GM12878 (cell line): ENCODE measurements around the gene PPT2. TPM values are rescaled to one million over a fixed set of nuclear protein-coding genes. Genes with fewer than 3 reads are reported as not detected.

Experiments
- ATAC-seq: fragments of 200-7000 bp; cut with Tn5 transposase; 3 replicates; pipeline ENCODE4 v1.9.1; 2020; ENCODE audit warnings: mild to moderate bottlenecking, moderate library complexity
- BruUV-seq: library from RNA; stranded (reverse); fragments of 400-500 nt; replicated peaks from 2 replicates; lab custom pipeline; 2021; lab: Mats Ljungman, UMichigan
- CTCF ChIA-PET: fragments of 300-600 bp; sonication (Branson Sonifier 250); formaldehyde crosslinking; extraction: SDS; loops from one replicate; lab custom pipeline; 2021; ENCODE audit warnings: inconsistent platforms; lab: Yijun Ruan, JAX
- POLR2A ChIA-PET: fragments of 350-600 bp; formaldehyde crosslinking; extraction: SDS; loops from one replicate; lab custom pipeline; 2021; ENCODE audit warnings: inconsistent platforms; lab: Charles Lee
- RAD21 ChIA-PET: fragments of 300-600 bp; sonication (Branson Sonifier 250); formaldehyde crosslinking; loops from one replicate; lab custom pipeline; 2023; ENCODE audit warnings: antibody characterized with exemption; ENCODE audit not compliant: unreplicated experiment; lab: Charles Lee
- SMC1A ChIA-PET: fragments of 300-600 bp; sonication (Branson Sonifier 250); formaldehyde crosslinking; loops from one replicate; lab custom pipeline; 2023; ENCODE audit not compliant: unreplicated experiment, uncharacterized antibody; lab: Charles Lee
- DNase-seq: peaks from one replicate; pipeline ENCODE4 v3.0.0-alpha.2; 2011; ENCODE audit warnings: low read depth, low spot score
- FAIRE-seq: peaks from 3 replicates; lab custom pipeline; 2011; peaks lifted over from hg19 to GRCh38; lab: Jason Lieb, UNC
- H2AFZ ChIP-seq: 2 replicates; pipeline ENCODE4 v1.6.0; 2011; ENCODE audit warnings: low read depth, low read length, control low read depth; ENCODE audit not compliant: control insufficient read depth
- H3K27ac ChIP-seq: 2 replicates; pipeline ENCODE4 v1.5.1; 2011; ENCODE audit warnings: control low read depth; ENCODE audit not compliant: control insufficient read depth, insufficient read depth
- H3K27me3 ChIP-seq, 2 experiments: replicated peaks in 1 of 2; 2 replicates each; pipeline versions ENCODE4 v1.6.0 to v1.6.1; 2011; ENCODE audit warnings: low read length in 1 of 2; ENCODE audit not compliant: control insufficient read depth in 2 of 2, insufficient read depth in 2 of 2
- H3K36me3 ChIP-seq, 2 experiments: 2 replicates each; pipeline ENCODE4 v1.5.1; 2011; ENCODE audit warnings: low read length in 1 of 2; ENCODE audit not compliant: control insufficient read depth in 2 of 2, insufficient read depth in 2 of 2
- H3K4me1 ChIP-seq: 2 replicates; pipeline ENCODE4 v1.6.1; 2011; ENCODE audit warnings: mild to moderate bottlenecking, low read length, moderate library complexity, mixed read lengths; ENCODE audit not compliant: control insufficient read depth, insufficient read depth
- H3K4me2 ChIP-seq: 2 replicates; pipeline ENCODE4 v1.6.0; 2011; ENCODE audit warnings: control low read depth; ENCODE audit not compliant: control insufficient read depth, insufficient read depth
- H3K4me3 ChIP-seq: fragments of 200-600 bp; sonication (generic); 2 replicates; pipeline ENCODE4 v1.5.1; 2016
- H3K79me2 ChIP-seq: 2 replicates; pipeline ENCODE4 v1.6.0; 2011; ENCODE audit warnings: low read length; ENCODE audit not compliant: control insufficient read depth, insufficient read depth
- H3K9ac ChIP-seq: 2 replicates; pipeline ENCODE4 v1.8.0; 2011; ENCODE audit warnings: low read length, control low read depth, mixed read lengths; ENCODE audit not compliant: control insufficient read depth, insufficient read depth
- H3K9me3 ChIP-seq: replicated peaks from 3 replicates; pipeline ENCODE4 v1.5.1; 2011; ENCODE audit warnings: mild to moderate bottlenecking, low read length; ENCODE audit not compliant: control insufficient read depth, insufficient read depth
- H4K20me1 ChIP-seq: 2 replicates; pipeline ENCODE4 v1.6.0; 2011; ENCODE audit not compliant: control insufficient read depth, insufficient read depth
- JUNB ChIP-seq: IDR thresholded peaks from 2 replicates; pipeline ENCODE4 v1.6.1; 2016; ENCODE audit warnings: antibody characterized with exemption, mild to moderate bottlenecking
- WRNIP1 ChIP-seq: IDR thresholded peaks from 2 replicates; pipeline ENCODE4 v1.6.1; 2011; ENCODE audit warnings: low read depth, low read length, improper control_type of control experiment, borderline replicate concordance
- WGBS: methylation state at CpG from one replicate; pipeline ENCODE4 v1.1.6; 2016; ENCODE audit warnings: low lambda C conversion rate; ENCODE audit not compliant: insufficient replicate concordance, insufficient coverage; ENCODE audit errors: missing lambda C conversion rate; 5-methylcytosine and 5-hydroxymethylcytosine counted together
- in situ Hi-C: fragments of 300-500 bp; cut with MboI; formaldehyde crosslinking; loops from 9 replicates; pipeline ENCODE4 v1.14.3; 2018; ENCODE audit warnings: mixed read lengths
- intact Hi-C: fragments of 100-400 bp; cut with micrococcal nuclease; formaldehyde crosslinking; loops from one replicate; pipeline ENCODE4 v1.14.2; 2022; ENCODE audit not compliant: unreplicated experiment
- polyA plus RNA-seq, 11 experiments: library from polyadenylated mRNA; depleted of rRNA in 4 of 11; unstranded in 6 of 11; stranded (reverse) in 5 of 11; fragments of >200 nt; fragmentation: Nextera tagmentation in 4 of 11; fragmentation: Illumina TruSeq in 1 of 11; extraction: Ambion mirVana in 4 of 11; extraction: Trizol in 1 of 11; gene quantifications; 1 replicate in 1 of 11; 2 replicates in 10 of 11; pipeline versions ENCODE4 v1.2.1 to v1.2.3, GENCODE V29; 2011 to 2016; ENCODE audit warnings: inconsistent platforms in 2 of 11, missing spikeins in 2 of 11, low read depth in 1 of 11
- total RNA-seq, 4 experiments: library from RNA; depleted of rRNA in 3 of 4; stranded (reverse); fragments of >200 nt in 3 of 4; fragmentation: Illumina TruSeq in 1 of 4; extraction: Trizol in 1 of 4; gene quantifications; 2 replicates each; pipeline versions ENCODE4 v1.2.1 to v1.2.3, GENCODE V29; 2013 to 2021
- TF ChIP-seq, protein P1 (sequence below): fragments of 450-650 bp; IDR thresholded peaks from 2 replicates; pipeline ENCODE4 v1.6.1; 2017; ENCODE audit warnings: mild to moderate bottlenecking
- TF ChIP-seq, protein P2 (sequence below): fragments of 450-650 bp; IDR thresholded peaks from 2 replicates; pipeline ENCODE4 v1.6.1; 2017; ENCODE audit warnings: mild to moderate bottlenecking, low read depth, inconsistent platforms; ENCODE audit not compliant: poor library complexity, severe bottlenecking

Gene PPT2
- total and polyA plus RNA-seq, 10 of the 15 experiments (the other 5 are each of a cell fraction or from before 2014, with no cell fraction given): 1.3 to 25.5 (median 5.5) TPM

DNA sequence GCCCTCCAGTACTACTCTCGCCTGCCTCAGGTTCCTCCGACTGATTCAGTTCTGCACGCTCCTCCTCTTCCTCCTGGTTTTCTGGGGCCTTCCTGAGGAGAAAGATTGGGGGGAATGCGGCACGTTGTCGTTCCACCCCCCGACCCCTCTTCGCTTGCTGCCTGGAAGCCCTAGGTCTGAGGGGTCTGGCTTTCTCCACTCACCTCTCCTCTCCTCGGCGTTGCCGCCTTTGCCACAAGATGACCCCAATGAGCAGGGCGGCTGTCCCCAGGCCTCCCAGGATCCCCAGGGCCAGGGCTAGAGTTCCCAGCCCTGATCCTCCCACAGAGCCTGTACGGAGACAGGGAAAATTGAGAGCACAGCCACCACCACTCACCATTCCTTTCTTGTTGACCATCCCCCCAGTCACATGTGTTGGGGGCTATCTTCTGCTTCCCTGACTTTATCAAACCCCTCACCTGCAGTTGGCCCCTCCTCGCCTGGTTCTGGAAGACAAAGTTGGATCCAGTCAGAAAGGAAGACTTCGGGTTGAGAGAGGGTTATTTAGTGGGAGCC, 27.3 kb downstream of the PPT2 start:
- SMC1A ChIA-PET: interaction anchor here (1.5 kb wide), 1 partner anchor 15 kb away, joined by 3 read pairs; no protein-coding TSS in a partner anchor
- no peak overlapping the region for H3K4me3 ChIP-seq
- in situ Hi-C loops (no loop called here), intact Hi-C loops (no loop called here)
- H3K4me2 ChIP-seq: no peak overlapping the region
- no peak overlapping the region for H3K9ac ChIP-seq
- TF ChIP-seq, protein P1, sequence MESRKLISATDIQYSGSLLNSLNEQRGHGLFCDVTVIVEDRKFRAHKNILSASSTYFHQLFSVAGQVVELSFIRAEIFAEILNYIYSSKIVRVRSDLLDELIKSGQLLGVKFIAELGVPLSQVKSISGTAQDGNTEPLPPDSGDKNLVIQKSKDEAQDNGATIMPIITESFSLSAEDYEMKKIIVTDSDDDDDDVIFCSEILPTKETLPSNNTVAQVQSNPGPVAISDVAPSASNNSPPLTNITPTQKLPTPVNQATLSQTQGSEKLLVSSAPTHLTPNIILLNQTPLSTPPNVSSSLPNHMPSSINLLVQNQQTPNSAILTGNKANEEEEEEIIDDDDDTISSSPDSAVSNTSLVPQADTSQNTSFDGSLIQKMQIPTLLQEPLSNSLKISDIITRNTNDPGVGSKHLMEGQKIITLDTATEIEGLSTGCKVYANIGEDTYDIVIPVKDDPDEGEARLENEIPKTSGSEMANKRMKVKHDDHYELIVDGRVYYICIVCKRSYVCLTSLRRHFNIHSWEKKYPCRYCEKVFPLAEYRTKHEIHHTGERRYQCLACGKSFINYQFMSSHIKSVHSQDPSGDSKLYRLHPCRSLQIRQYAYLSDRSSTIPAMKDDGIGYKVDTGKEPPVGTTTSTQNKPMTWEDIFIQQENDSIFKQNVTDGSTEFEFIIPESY: no peak
- TF ChIP-seq JUNB (no peak), WRNIP1 (no peak)
- TF ChIP-seq, protein P2, sequence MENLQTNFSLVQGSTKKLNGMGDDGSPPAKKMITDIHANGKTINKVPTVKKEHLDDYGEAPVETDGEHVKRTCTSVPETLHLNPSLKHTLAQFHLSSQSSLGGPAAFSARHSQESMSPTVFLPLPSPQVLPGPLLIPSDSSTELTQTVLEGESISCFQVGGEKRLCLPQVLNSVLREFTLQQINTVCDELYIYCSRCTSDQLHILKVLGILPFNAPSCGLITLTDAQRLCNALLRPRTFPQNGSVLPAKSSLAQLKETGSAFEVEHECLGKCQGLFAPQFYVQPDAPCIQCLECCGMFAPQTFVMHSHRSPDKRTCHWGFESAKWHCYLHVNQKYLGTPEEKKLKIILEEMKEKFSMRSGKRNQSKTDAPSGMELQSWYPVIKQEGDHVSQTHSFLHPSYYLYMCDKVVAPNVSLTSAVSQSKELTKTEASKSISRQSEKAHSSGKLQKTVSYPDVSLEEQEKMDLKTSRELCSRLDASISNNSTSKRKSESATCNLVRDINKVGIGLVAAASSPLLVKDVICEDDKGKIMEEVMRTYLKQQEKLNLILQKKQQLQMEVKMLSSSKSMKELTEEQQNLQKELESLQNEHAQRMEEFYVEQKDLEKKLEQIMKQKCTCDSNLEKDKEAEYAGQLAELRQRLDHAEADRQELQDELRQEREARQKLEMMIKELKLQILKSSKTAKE: no peak
- FAIRE-seq (no peak), ATAC-seq (no peak), DNase-seq (no peak)
- RAD21 ChIA-PET: no interaction called here
- peaks cover 8% of the 10 kb centered on the region for H3K4me1 ChIP-seq
- CTCF ChIA-PET: interaction anchor here (0.5 kb wide), 1 partner anchor 616 kb away, joined by 3 read pairs; no protein-coding TSS in a partner anchor
- 89% methylated on average over 15 of the region's 15 CpGs for WGBS
- no TSS peak for BruUV-seq
- H3K27ac ChIP-seq: no peak overlapping the region
- H3K27me3 ChIP-seq: no peaks in the 10 kb centered on the region
- H2AFZ ChIP-seq: no peak overlapping the region
- no peaks in the 10 kb centered on the region for H3K9me3 ChIP-seq
- H3K79me2 ChIP-seq: peaks cover 10% of the 10 kb centered on the region
- no peaks in the 10 kb centered on the region for H4K20me1 ChIP-seq
- POLR2A ChIA-PET: interaction anchor here (5.7 kb wide), 1 partner anchor 9 kb away, joined by 123 read pairs; the partner anchor contains the start of genes GPSM3 and PBX2
- H3K36me3 ChIP-seq: peaks cover 4 to 5% of the 10 kb centered on the region in 2 experiments; a peak in 3 of 4 replicates
